ENCODE measurements around the gene TBC1D5.

The TBC1D5 gene

GRCh38 chr3:17287006-17287689 is 455.3 kb downstream of the TBC1D5 start:
- no peak for DNase-seq

- no peak for DNase-seq
These were observed 464.4 kb downstream of the TBC1D5 start for GRCh38 chr3:17278006-17278405.

GRCh38 chr3:17266846-17267245 is 475.6 kb downstream of the TBC1D5 start:
- no peak for DNase-seq

GRCh38 chr3:17261627-17262369 is 480.6 kb downstream of the TBC1D5 start:
- DNase-seq, result no peak

- DNase-seq, result no peak
These were observed 482.2 kb downstream of the TBC1D5 start for GRCh38 chr3:17260257-17260656.

GRCh38 chr3:17259685-17260084 is 482.7 kb downstream of the TBC1D5 start:
- DNase-seq, result no peak

GRCh38 chr3:17258823-17259436 is 483.5 kb downstream of the TBC1D5 start:
- peak in 1 of 5 experiments; percentile 46 for DNase-seq

GRCh38 chr3:17257269-17257668 is 485.2 kb downstream of the TBC1D5 start:
- DNase-seq, result no peak

- DNase-seq, result no peak
These were observed 498.8 kb downstream of the TBC1D5 start for GRCh38 chr3:17243621-17244020.

- no peak for DNase-seq
These were observed 503.0 kb downstream of the TBC1D5 start for GRCh38 chr3:17239417-17239816.

GRCh38 chr3:17238023-17238422 is 504.4 kb downstream of the TBC1D5 start:
- no peak for DNase-seq

- no peak for DNase-seq
These were observed 507.1 kb downstream of the TBC1D5 start for GRCh38 chr3:17235310-17235709.

GRCh38 chr3:17234382-17234781 is 508.0 kb downstream of the TBC1D5 start:
- DNase-seq, result no peak

- DNase-seq, result peak in 3 of 5 experiments; percentile 6 to 81 (median 33)
These were observed 509.0 kb downstream of the TBC1D5 start for GRCh38 chr3:17233398-17233800.

- DNase-seq, result no peak
These were observed 510.0 kb downstream of the TBC1D5 start for GRCh38 chr3:17232442-17232841.

- DNase-seq, result no peak
These were observed 510.7 kb downstream of the TBC1D5 start for GRCh38 chr3:17231537-17232261.

- DNase-seq, result no peak
These were observed 515.0 kb downstream of the TBC1D5 start for GRCh38 chr3:17227472-17227871.

- DNase-seq, result no peak
These were observed 520.9 kb downstream of the TBC1D5 start for GRCh38 chr3:17221529-17221928.

- DNase-seq, result no peak
These were observed 522.8 kb downstream of the TBC1D5 start for GRCh38 chr3:17219593-17219992.

GRCh38 chr3:17218587-17218986 is 523.8 kb downstream of the TBC1D5 start:
- no peak for DNase-seq

GRCh38 chr3:17217588-17217987 is 524.8 kb downstream of the TBC1D5 start:
- DNase-seq, result no peak

GRCh38 chr3:17213102-17213501 is 529.3 kb downstream of the TBC1D5 start:
- no peak for DNase-seq

GRCh38 chr3:17207979-17208378 is 534.5 kb downstream of the TBC1D5 start:
- no peak for DNase-seq

Data from T-helper 2 cell (primary cell).